ENCODE results near the gene POLR2F.

Gene POLR2F

DNA sequence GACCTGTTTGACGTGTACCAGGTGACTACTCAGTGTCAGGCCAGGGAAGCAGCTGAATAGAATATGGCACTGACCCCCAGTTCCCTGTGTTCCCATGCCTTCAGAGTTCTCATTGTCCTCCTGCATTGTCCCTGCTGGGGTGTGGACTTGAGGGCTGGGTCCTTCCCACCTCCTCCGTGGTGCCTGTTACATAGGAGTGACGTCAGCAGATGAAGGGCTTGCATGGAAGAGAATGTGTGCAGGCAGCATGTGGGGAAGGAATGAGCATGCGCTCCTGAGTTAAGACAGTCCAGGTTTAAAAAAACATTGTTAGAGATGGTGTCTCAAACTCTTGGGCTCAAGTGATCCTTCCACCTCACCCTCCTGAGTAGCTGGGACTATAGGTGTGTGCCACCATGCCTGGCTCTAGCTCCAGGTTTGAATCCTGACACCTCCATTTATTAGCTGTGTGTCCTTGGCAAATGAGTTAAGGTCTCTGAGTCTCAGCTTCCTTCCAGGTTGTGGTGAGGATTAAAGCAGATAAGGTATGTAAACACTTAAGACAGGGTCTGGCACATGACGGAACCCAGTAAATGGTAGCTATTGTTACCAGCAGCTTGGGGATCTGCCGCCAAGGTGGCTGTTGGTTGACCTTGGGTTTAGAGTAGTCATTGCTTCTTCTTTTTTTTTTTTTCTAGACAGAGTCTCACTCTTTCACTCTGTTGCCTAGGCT is 38.4 kb downstream of the POLR2F start:
- Histone ChIP-seq H3K79me2 (ENCODE audit: control insufficient read depth, low read length) (no peaks in the 10 kb centered on the region), H3K9me2 (replicated peaks; ENCODE audit: control insufficient read depth, low read length) (no peaks in the 10 kb centered on the region), H3K27ac (ENCODE audit: low read depth, low read length) (no peak overlapping the region), H3F3A (ENCODE audit: control insufficient read depth, insufficient read depth) (no peaks in the 10 kb centered on the region), H3K4me3 (ENCODE audit: low read length) (no peak overlapping the region), H3K4me2 (ENCODE audit: low read length) (no peak overlapping the region), H3K27me3 (ENCODE audit: control insufficient read depth, low read length) (no peaks in the 10 kb centered on the region), H3K36me3 (ENCODE audit: control insufficient read depth, low read length) (no peaks in the 10 kb centered on the region), H4K20me1 (ENCODE audit: control insufficient read depth, insufficient read depth, low read depth, low read length) (no peaks in the 10 kb centered on the region), H3K9me3 (ENCODE audit: control insufficient read depth, insufficient read depth, low read length) (no peaks in the 10 kb centered on the region), H3K4me1 (ENCODE audit: control insufficient read depth, low read length) (peaks cover 7% of the 10 kb centered on the region)
- no peak for TF ChIP-seq EZH2phosphoT487 (IDR thresholded peaks at IDR 0.05; ENCODE audit: borderline replicate concordance, low read length)
- TF ChIP-seq, protein P1, sequence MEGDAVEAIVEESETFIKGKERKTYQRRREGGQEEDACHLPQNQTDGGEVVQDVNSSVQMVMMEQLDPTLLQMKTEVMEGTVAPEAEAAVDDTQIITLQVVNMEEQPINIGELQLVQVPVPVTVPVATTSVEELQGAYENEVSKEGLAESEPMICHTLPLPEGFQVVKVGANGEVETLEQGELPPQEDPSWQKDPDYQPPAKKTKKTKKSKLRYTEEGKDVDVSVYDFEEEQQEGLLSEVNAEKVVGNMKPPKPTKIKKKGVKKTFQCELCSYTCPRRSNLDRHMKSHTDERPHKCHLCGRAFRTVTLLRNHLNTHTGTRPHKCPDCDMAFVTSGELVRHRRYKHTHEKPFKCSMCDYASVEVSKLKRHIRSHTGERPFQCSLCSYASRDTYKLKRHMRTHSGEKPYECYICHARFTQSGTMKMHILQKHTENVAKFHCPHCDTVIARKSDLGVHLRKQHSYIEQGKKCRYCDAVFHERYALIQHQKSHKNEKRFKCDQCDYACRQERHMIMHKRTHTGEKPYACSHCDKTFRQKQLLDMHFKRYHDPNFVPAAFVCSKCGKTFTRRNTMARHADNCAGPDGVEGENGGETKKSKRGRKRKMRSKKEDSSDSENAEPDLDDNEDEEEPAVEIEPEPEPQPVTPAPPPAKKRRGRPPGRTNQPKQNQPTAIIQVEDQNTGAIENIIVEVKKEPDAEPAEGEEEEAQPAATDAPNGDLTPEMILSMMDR (IDR thresholded peaks at IDR 0.05; ENCODE audit: low read depth, low read length, poor library complexity, severe bottlenecking), result no peak

DNA sequence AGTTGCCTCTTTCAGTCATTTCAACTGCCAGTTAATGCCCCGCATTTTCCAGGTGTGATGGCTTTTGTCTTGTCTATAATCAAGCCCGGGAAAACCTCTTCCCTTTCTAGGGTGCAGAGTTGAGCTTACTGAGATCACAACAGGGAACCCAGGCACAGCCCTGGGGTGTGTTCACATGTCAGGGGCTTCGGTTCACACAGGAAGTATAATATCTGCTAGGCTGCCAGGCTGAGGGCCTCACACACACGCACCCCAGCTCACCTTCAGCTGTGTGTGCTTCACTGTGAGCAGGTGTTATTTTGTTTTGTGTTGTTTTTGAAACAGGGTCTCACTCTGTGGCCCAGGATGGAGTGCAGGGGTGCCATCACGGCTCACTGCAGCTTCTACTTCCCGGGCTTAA is 40.5 kb downstream of the POLR2F start:
- H3K4me3 ChIP-seq (ENCODE audit: low read length), result no peak overlapping the region
- no peaks in the 10 kb centered on the region for H4K20me1 ChIP-seq (ENCODE audit: control insufficient read depth, insufficient read depth, low read depth, low read length)
- no peaks in the 10 kb centered on the region for H3F3A ChIP-seq (ENCODE audit: control insufficient read depth, insufficient read depth)
- no peaks in the 10 kb centered on the region for H3K36me3 ChIP-seq (ENCODE audit: control insufficient read depth, low read length)
- no peak overlapping the region for H3K4me2 ChIP-seq (ENCODE audit: low read length)
- peaks cover 7% of the 10 kb centered on the region for H3K4me1 ChIP-seq (ENCODE audit: control insufficient read depth, low read length)
- no peaks in the 10 kb centered on the region for H3K9me2 ChIP-seq (replicated peaks; ENCODE audit: control insufficient read depth, low read length)
- H3K79me2 ChIP-seq (ENCODE audit: control insufficient read depth, low read length), result no peaks in the 10 kb centered on the region
- no peak overlapping the region for H3K27ac ChIP-seq (ENCODE audit: low read depth, low read length)
- H3K27me3 ChIP-seq (ENCODE audit: control insufficient read depth, low read length), result no peaks in the 10 kb centered on the region
- no peak for TF ChIP-seq EZH2phosphoT487 (IDR thresholded peaks at IDR 0.05; ENCODE audit: borderline replicate concordance, low read length)
- TF ChIP-seq, protein P1 (IDR thresholded peaks at IDR 0.05; ENCODE audit: low read depth, low read length, poor library complexity, severe bottlenecking), result no peak
- H3K9me3 ChIP-seq (ENCODE audit: control insufficient read depth, insufficient read depth, low read length), result no peaks in the 10 kb centered on the region

DNA sequence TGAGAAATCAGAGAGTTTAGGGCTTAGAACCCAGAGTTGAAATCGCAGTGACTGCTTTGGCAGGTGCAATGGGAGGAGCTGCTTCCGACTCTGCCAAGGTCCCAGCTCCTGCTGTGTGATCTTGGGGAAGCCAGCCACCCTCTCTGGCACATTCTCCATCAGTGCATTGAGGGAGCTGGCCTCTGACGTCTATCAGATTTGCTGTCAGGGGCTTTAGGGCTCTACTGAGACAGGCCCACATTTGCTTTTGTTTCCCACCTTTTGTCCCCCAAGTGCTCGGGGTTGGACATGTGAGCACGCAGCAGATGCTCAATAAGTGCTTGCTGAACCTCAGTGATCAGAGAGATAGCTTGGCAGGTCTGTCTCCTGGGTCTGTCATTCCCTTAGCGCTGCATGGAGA is 41.5 kb downstream of the POLR2F start:
- Histone ChIP-seq H3K9me3 (ENCODE audit: control insufficient read depth, insufficient read depth, low read length) (no peaks in the 10 kb centered on the region), H3K36me3 (ENCODE audit: control insufficient read depth, low read length) (no peaks in the 10 kb centered on the region), H3F3A (ENCODE audit: control insufficient read depth, insufficient read depth) (no peaks in the 10 kb centered on the region), H3K27ac (ENCODE audit: low read depth, low read length) (no peak overlapping the region), H3K4me2 (ENCODE audit: low read length) (no peak overlapping the region), H3K9me2 (replicated peaks; ENCODE audit: control insufficient read depth, low read length) (no peaks in the 10 kb centered on the region), H3K27me3 (ENCODE audit: control insufficient read depth, low read length) (peaks cover 1% of the 10 kb centered on the region; the same call in 1 of the 2 replicates), H4K20me1 (ENCODE audit: control insufficient read depth, insufficient read depth, low read depth, low read length) (no peaks in the 10 kb centered on the region), H3K79me2 (ENCODE audit: control insufficient read depth, low read length) (no peaks in the 10 kb centered on the region), H3K4me1 (ENCODE audit: control insufficient read depth, low read length) (peaks cover 7% of the 10 kb centered on the region), H3K4me3 (ENCODE audit: low read length) (no peak overlapping the region)
- TF ChIP-seq EZH2phosphoT487 (IDR thresholded peaks at IDR 0.05; ENCODE audit: borderline replicate concordance, low read length), result no peak
- TF ChIP-seq, protein P1 (IDR thresholded peaks at IDR 0.05; ENCODE audit: low read depth, low read length, poor library complexity, severe bottlenecking), result no peak

Measured in DOHH2 (cell line).